OCI-LY1 (cell line): Measurements from ENCODE around the gene SLC24A4.

Source experiments
- EZH2 ChIP-seq: fragments of 200-600 bp; sonication (generic), shearing (Covaris generic); IDR thresholded peaks from 2 replicates; pipeline ENCODE4 v1.8.0; 2017; ENCODE audit warnings: borderline replicate concordance, mixed run types, mild to moderate bottlenecking, antibody characterized with exemption, low read length, moderate library complexity, mixed read lengths
- TF ChIP-seq, protein P1 (sequence below): fragments of 200-600 bp; sonication (generic), shearing (Covaris generic); IDR thresholded peaks from 2 replicates; pipeline ENCODE4 v1.5.1; 2017; ENCODE audit warnings: mild to moderate bottlenecking, antibody characterized with exemption, low read length, moderate library complexity, mixed read lengths

DNA sequence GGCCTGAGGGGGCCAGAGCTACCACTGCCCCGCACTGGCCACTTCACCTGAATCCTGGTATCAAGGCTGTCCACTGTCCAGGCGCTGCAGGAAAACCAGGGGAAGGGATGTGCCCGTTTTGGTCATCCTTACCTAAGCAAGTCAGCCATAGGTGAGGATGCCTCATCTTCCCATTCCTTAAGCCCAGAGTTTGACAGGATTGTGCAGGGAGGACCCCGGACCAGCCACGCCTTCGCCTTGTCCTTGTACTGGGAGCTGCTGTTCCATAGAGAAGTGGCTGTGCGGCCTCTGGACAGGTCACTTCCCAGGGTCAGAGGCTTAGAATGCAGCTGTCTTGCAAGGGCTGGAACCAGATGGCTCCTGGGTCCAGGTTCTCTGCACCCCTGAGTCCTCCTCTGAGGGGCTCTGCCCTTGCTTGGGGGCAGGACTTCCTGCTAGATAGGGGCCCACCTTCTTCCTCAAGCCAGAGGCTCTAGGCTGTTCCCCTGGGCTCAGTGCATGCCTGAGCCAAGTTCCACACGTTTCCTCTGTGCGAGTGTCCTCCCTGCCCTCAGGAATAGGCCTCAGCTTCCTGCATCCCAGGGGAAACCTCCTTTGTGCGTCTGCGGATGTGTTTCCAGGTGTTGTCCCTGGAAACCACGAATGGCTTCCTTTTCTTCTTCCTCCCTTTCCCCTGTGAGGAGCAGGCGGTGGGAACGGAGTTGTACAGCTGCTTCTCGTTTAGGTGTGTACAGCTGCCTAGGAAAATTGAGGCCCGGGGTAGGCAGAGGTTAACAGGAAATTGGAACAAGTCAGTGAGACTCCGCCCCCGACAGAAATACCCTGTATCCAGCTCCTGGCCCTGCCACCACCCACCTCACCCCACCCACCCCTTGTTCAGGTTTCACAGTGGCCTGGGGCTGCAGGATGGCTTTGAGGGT lies 136.3 kb downstream of the SLC24A4 start:
- TF ChIP-seq EZH2 = no peak
- TF ChIP-seq, protein P1, sequence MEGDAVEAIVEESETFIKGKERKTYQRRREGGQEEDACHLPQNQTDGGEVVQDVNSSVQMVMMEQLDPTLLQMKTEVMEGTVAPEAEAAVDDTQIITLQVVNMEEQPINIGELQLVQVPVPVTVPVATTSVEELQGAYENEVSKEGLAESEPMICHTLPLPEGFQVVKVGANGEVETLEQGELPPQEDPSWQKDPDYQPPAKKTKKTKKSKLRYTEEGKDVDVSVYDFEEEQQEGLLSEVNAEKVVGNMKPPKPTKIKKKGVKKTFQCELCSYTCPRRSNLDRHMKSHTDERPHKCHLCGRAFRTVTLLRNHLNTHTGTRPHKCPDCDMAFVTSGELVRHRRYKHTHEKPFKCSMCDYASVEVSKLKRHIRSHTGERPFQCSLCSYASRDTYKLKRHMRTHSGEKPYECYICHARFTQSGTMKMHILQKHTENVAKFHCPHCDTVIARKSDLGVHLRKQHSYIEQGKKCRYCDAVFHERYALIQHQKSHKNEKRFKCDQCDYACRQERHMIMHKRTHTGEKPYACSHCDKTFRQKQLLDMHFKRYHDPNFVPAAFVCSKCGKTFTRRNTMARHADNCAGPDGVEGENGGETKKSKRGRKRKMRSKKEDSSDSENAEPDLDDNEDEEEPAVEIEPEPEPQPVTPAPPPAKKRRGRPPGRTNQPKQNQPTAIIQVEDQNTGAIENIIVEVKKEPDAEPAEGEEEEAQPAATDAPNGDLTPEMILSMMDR = no peak
